Mucosa of descending colon (tissue), 3 donors: ENCODE results near the gene MPV17L. TPM values are rescaled to one million over a fixed set of nuclear protein-coding genes. Genes with fewer than 3 reads are reported as not detected.
"Not testable (repeated sequence)": the region's sequence is repeated elsewhere in the genome, so short reads cannot be mapped to it uniquely, and the experiment has no call there.

Experiments
- ATAC-seq: fragments of 200-7000 bp; cut with Tn5 transposase; one replicate; pipeline ENCODE4 v1.9.1; 2020; ENCODE audit warnings: mild to moderate bottlenecking, moderate library complexity
- DNase-seq, 3 donors: peaks; one replicate each; pipeline ENCODE4 v3.0.0-alpha.2; 2020
- H3K36me3 ChIP-seq: fragments of 200-600 bp; one replicate; pipeline ENCODE4 v1.8.0; 2021; ENCODE audit warnings: low read depth, mild to moderate bottlenecking
- H3K4me1 ChIP-seq: fragments of 200-600 bp; one replicate; pipeline ENCODE4 v1.8.0; 2021; ENCODE audit warnings: low read depth, mild to moderate bottlenecking
- H3K4me3 ChIP-seq: fragments of 200-600 bp; one replicate; pipeline ENCODE4 v1.8.0; 2021; ENCODE audit warnings: mild to moderate bottlenecking
- H3K9me3 ChIP-seq: fragments of 200-600 bp; one replicate; pipeline ENCODE4 v1.8.0; 2021; ENCODE audit warnings: mild to moderate bottlenecking
- intact Hi-C, 2 donors: fragments of 100-400 bp; cut with DNase I in 1 of 2; cut with micrococcal nuclease in 1 of 2; formaldehyde crosslinking; loops; one replicate each; pipeline versions ENCODE4 v1.11.0 to v1.11.1; 2022; cut with DNase I, micrococcal nuclease
- total RNA-seq, 3 donors: library from RNA; stranded (reverse); fragmentation: NEBNext Ultra II Directional in 2 of 3; extraction: Animal tissue kit (Norgen Biotek cat#: 25700) in 2 of 3; gene quantifications; one replicate each; pipeline versions ENCODE4 v1.2.1 to v1.2.4, GENCODE V29; 2021 to 2023
- TF ChIP-seq, protein P1 (sequence below): fragments of 200-600 bp; IDR thresholded peaks from one replicate; pipeline ENCODE4 v1.8.0; 2022; ENCODE audit warnings: antibody characterized with exemption, mild to moderate bottlenecking
- donor health status: DM: no; HTN: no; CAD: no; lungs with moderate emphysema.
- donor health status: DM: no; HTN: no; CAD: no.
- donor health status: DM: no; HTN: yes; CAD: no.

MPV17L gene
- total RNA-seq, 3 donors from 2014 or later = 4.8 to 9.8 (median 8.3) TPM

DNA sequence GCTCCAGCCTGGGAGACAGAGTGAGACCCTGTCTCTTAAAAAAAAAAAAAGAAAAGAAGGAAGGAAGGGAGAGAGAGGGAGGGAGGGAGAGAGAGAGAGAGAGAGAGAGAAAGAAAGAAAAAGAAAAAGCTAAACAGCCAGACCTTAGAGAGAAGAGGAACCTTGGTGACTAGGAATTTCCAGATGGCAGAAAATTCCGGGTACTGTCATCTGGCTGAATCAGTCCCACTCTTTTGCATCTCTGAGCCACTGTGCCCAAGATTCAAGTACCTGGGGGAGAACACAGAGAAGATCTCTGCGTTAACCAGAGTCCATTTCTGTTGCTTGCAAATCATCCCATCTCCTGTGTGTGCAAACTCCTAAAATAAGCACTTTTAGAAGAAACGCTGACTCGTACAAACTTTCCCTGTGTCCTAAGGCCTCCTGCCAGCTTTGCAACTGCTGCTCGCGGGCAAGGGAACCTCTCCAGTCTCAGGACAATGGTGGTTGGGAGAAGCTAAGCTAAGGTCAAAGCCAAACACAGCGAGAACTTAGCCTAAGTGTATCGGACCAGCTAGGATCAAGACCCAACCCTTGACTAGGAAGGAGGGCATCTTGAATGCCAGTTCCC is 56.8 kb downstream of the MPV17L start:
- TF ChIP-seq, protein P1, sequence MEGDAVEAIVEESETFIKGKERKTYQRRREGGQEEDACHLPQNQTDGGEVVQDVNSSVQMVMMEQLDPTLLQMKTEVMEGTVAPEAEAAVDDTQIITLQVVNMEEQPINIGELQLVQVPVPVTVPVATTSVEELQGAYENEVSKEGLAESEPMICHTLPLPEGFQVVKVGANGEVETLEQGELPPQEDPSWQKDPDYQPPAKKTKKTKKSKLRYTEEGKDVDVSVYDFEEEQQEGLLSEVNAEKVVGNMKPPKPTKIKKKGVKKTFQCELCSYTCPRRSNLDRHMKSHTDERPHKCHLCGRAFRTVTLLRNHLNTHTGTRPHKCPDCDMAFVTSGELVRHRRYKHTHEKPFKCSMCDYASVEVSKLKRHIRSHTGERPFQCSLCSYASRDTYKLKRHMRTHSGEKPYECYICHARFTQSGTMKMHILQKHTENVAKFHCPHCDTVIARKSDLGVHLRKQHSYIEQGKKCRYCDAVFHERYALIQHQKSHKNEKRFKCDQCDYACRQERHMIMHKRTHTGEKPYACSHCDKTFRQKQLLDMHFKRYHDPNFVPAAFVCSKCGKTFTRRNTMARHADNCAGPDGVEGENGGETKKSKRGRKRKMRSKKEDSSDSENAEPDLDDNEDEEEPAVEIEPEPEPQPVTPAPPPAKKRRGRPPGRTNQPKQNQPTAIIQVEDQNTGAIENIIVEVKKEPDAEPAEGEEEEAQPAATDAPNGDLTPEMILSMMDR = no peak
- ATAC-seq = no peak
- no peak for DNase-seq
- Histone ChIP-seq H3K4me3 (no peak overlapping the region), H3K4me1 (no peaks in the 10 kb centered on the region), H3K36me3 (no peaks in the 10 kb centered on the region), H3K9me3 (no peaks in the 10 kb centered on the region)
- intact Hi-C loops = no loop called here

DNA sequence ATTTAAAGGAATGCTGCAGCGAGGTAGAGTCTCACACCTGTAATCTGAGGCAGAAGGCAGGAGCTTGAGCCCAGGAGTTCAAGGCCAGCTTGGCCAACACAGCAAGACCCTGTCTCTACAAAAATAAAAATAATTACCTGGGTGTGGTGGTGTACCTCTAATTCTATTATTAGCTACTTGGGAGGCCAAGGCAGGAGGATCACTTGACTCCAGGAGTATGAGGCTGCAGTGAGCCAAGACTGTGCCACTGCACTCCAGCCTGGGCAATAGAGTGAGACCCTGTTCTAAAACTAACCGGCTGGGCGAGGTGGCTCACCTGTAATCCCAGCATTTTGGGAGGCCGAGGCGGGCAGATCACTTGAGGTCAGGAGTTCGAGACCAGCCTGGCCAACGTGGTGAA is 57.7 kb downstream of the MPV17L start:
- H3K4me1 ChIP-seq, ATAC-seq, intact Hi-C loops, H3K9me3 ChIP-seq, H3K4me3 ChIP-seq, DNase-seq, H3K36me3 ChIP-seq: not testable (repeated sequence)

DNA sequence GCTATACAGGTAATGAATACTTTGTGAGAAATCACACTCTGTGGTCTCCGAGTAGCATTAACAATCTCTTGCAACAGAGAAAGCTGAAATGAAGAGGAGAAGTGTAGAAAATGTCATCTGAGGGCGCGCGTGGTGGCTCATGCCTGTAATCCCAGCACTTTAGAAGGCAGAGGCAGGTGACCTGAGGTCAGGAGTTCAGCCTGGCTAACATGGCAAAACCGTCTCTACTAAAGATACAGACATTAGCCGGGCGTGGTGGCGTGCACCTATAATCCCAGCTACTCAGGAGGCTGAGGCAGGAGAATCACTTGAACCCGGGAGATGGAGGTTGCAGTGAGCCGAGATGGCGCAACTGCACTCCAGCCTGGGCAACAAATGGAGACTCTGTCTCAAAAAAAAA is 59.4 kb downstream of the MPV17L start:
- ATAC-seq, H3K4me1 ChIP-seq, DNase-seq, H3K4me3 ChIP-seq, H3K36me3 ChIP-seq, intact Hi-C loops, H3K9me3 ChIP-seq: not testable (repeated sequence)

DNA sequence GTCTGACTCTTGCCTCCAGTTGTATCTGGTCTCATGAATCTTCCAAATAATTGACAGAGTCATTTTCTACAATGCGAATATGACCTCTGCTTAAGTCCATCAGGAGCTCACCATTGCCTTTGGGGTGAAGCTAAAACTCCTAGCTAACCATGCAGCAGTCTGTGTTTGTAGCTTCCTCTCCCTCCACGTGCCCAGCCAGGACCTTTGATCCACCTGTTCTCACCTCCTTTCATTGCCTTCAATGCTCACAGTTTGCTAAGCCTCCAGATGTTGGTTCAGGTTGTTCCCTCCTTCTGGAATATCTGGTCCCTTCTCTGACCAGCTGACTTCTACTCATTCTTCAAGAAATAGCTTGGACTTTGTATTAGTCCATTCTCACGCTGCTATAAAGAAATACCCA is 61.8 kb downstream of the MPV17L start:
- no peak for DNase-seq
- no peaks in the 10 kb centered on the region for H3K36me3 ChIP-seq
- ATAC-seq = no peak
- TF ChIP-seq, protein P1 = no peak
- no peaks in the 10 kb centered on the region for H3K4me1 ChIP-seq
- no peak overlapping the region for H3K4me3 ChIP-seq
- intact Hi-C loops = no loop called here
- no peaks in the 10 kb centered on the region for H3K9me3 ChIP-seq

DNA sequence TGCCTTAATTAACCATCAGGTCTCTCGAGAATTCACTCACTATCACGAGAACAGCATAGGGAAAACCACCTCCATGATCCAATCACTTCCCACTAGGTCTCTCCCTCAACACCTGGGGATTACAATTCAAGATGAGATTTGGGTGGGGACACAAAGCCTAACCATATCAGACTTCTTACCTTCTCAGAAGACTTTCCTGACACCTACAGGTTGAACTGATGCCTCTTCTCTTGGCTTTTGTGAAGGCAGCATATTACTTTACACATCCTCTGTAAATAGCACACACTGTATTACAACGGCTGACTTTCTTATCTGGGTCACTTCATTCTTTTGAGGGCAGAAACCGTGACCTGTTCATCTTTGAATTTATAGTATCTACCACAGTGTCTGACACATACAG is 62.4 kb downstream of the MPV17L start:
- intact Hi-C loops = no loop called here
- Histone ChIP-seq H3K4me1 (no peaks in the 10 kb centered on the region), H3K9me3 (no peaks in the 10 kb centered on the region), H3K36me3 (no peaks in the 10 kb centered on the region), H3K4me3 (no peak overlapping the region)
- ATAC-seq = no peak
- DNase-seq = no peak
- TF ChIP-seq, protein P1 = no peak

DNA sequence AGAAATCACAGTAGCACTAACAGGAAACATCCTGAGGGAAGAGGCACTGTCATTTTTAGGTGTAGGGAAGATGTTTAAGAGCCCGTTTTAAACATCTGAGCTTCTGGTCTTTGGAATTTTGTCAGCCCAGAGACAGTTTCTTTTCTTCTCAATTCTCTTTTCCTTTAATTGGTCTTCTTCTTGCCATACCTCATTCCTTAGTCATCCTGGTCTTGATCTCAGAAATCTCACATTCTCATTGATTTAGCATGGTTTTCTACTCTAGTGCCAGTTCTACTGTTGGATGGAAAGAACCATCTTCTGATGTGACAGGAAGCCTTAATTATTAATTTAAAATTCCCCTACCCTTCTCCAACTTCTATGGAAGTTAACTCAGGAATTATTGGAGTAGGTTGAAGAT is 64.2 kb downstream of the MPV17L start:
- H3K4me3 ChIP-seq = no peak overlapping the region
- intact Hi-C loops = no loop called here
- H3K4me1 ChIP-seq = no peaks in the 10 kb centered on the region
- H3K36me3 ChIP-seq = no peaks in the 10 kb centered on the region
- no peaks in the 10 kb centered on the region for H3K9me3 ChIP-seq
- DNase-seq (no peak), ATAC-seq (no peak)
- TF ChIP-seq, protein P1 = no peak

DNA sequence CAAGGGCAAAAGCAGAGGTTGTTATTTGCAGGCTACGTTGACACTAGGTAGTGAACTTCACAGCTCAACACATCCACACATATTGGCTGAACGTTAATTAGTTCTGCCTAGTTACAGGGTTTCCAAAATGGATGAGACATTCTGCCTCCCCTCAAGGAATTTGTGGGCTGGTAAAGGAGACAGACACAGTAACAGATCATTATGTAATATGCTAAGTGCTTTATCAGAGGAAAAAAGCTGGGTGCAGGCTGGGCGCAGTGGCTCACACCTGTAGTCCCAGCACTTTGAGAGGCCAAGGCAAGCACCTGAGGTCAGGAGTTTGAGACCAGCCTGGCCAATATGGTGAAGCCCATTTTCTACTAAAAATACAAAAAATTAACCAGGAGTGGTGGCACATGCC is 65.0 kb downstream of the MPV17L start:
- ATAC-seq = no peak
- Histone ChIP-seq H3K36me3 (no peaks in the 10 kb centered on the region), H3K9me3 (no peaks in the 10 kb centered on the region), H3K4me3 (no peak overlapping the region), H3K4me1 (no peaks in the 10 kb centered on the region)
- no peak for DNase-seq
- TF ChIP-seq, protein P1 = no peak
- intact Hi-C loops = no loop called here
